H9 (cell line): ENCODE data around the gene MT1M. TPM values are rescaled to one million over a fixed set of nuclear protein-coding genes. Genes with fewer than 3 reads are reported as not detected.
A peak's percentile ranks its signal among the peaks of the same experiment; 100 is the strongest.

Experiments used
- DNase-seq: peaks from one replicate; pipeline ENCODE4 v3.0.0-alpha.2; 2017
- H2AFZ ChIP-seq: one replicate; pipeline ENCODE4 v1.6.1; 2013; ENCODE audit warnings: mild to moderate bottlenecking, low read length, control low read depth, moderate library complexity
- H2AK5ac ChIP-seq: 2 replicates; pipeline ENCODE4 v1.6.1; 2013; ENCODE audit warnings: low read length, control low read depth, mixed read lengths; ENCODE audit not compliant: insufficient read length
- H2BK120ac ChIP-seq: one replicate; pipeline ENCODE4 v1.6.1; 2013; ENCODE audit warnings: low read depth, mild to moderate bottlenecking, low read length, control low read depth, inconsistent platforms; ENCODE audit not compliant: poor library complexity, severe bottlenecking
- H2BK12ac ChIP-seq: 2 replicates; pipeline ENCODE4 v1.6.1; 2013; ENCODE audit warnings: low read length, control low read depth, mixed read lengths, low read depth; ENCODE audit not compliant: insufficient read length
- H2BK15ac ChIP-seq: 2 replicates; pipeline ENCODE4 v1.6.1; 2013; ENCODE audit warnings: low read depth, low read length, control low read depth
- H2BK20ac ChIP-seq: one replicate; pipeline ENCODE4 v1.6.1; 2013; ENCODE audit warnings: low read depth, mild to moderate bottlenecking, low read length, control low read depth, inconsistent platforms; ENCODE audit not compliant: poor library complexity, severe bottlenecking
- H2BK5ac ChIP-seq: 2 replicates; pipeline ENCODE4 v1.6.1; 2013; ENCODE audit warnings: low read length, control low read depth, mixed read lengths; ENCODE audit not compliant: insufficient read length
- H3K14ac ChIP-seq: 2 replicates; pipeline ENCODE4 v1.6.1; 2013; ENCODE audit warnings: low read length, control low read depth; ENCODE audit not compliant: insufficient read depth
- H3K18ac ChIP-seq: 2 replicates; pipeline ENCODE4 v1.6.1; 2013; ENCODE audit warnings: low read depth, mild to moderate bottlenecking, mixed read lengths, low read length, control low read depth; ENCODE audit not compliant: insufficient read length
- H3K23ac ChIP-seq: 2 replicates; pipeline ENCODE4 v1.6.1; 2013; ENCODE audit warnings: low read length, control low read depth, mixed read lengths, low read depth; ENCODE audit not compliant: insufficient read length
- H3K23me2 ChIP-seq: 2 replicates; pipeline ENCODE4 v1.6.1; 2013; ENCODE audit warnings: low read depth, mild to moderate bottlenecking, mixed read lengths, low read length, control low read depth; ENCODE audit not compliant: insufficient read length, poor library complexity, severe bottlenecking
- H3K27ac ChIP-seq: 2 replicates; pipeline ENCODE4 v1.5.1; 2013; ENCODE audit warnings: low read length, control low read depth, mixed read lengths, low read depth; ENCODE audit not compliant: insufficient read length
- H3K27me3 ChIP-seq: 2 replicates; pipeline ENCODE4 v1.6.1; 2013; ENCODE audit warnings: low read length, control low read depth, inconsistent platforms; ENCODE audit not compliant: insufficient read depth
- H3K4ac ChIP-seq: 2 replicates; pipeline ENCODE4 v1.6.1; 2013; ENCODE audit warnings: low read depth, mild to moderate bottlenecking, control low read depth, inconsistent platforms, low read length, moderate library complexity
- H3K4me1 ChIP-seq: 2 replicates; pipeline ENCODE4 v1.6.1; 2013; ENCODE audit warnings: low read length, control low read depth, inconsistent platforms; ENCODE audit not compliant: insufficient read depth
- H3K4me2 ChIP-seq: 2 replicates; pipeline ENCODE4 v1.6.1; 2013; ENCODE audit warnings: low read length, control low read depth, mixed read lengths; ENCODE audit not compliant: insufficient read length, insufficient read depth
- H3K56ac ChIP-seq: 2 replicates; pipeline ENCODE4 v1.6.1; 2013; ENCODE audit warnings: low read depth, mild to moderate bottlenecking, mixed read lengths, low read length, control low read depth; ENCODE audit not compliant: insufficient read length
- H3K79me1 ChIP-seq: 2 replicates; pipeline ENCODE4 v1.6.1; 2013; ENCODE audit warnings: low read depth, mild to moderate bottlenecking, moderate library complexity, low read length, control low read depth, inconsistent platforms; ENCODE audit not compliant: insufficient read depth, poor library complexity, severe bottlenecking
- H3K79me2 ChIP-seq: 2 replicates; pipeline ENCODE4 v1.6.1; 2013; ENCODE audit warnings: low read length, control low read depth, inconsistent platforms; ENCODE audit not compliant: insufficient read depth
- H3K9ac ChIP-seq: 2 replicates; pipeline ENCODE4 v1.6.1; 2013; ENCODE audit warnings: low read length, control low read depth, mixed read lengths; ENCODE audit not compliant: insufficient read length; ENCODE audit errors: extremely low read depth
- H3K9me3 ChIP-seq: one replicate; pipeline ENCODE4 v1.6.1; 2013; ENCODE audit warnings: low read depth, low read length, inconsistent platforms; ENCODE audit not compliant: control insufficient read depth
- H3T11ph ChIP-seq: one replicate; pipeline ENCODE4 v1.6.1; 2013; ENCODE audit warnings: mild to moderate bottlenecking, low read length, control low read depth, inconsistent platforms
- H4K20me1 ChIP-seq: one replicate; pipeline ENCODE4 v1.6.1; 2013; ENCODE audit not compliant: control insufficient read depth, insufficient read length, insufficient read depth
- H4K5ac ChIP-seq: 2 replicates; pipeline ENCODE4 v1.6.1; 2013; ENCODE audit warnings: low read depth, mild to moderate bottlenecking, mixed read lengths, low read length, control low read depth; ENCODE audit not compliant: insufficient read length
- H4K8ac ChIP-seq: replicated peaks from 2 replicates; pipeline ENCODE4 v1.6.1; 2013; ENCODE audit warnings: low read length, control low read depth, mixed read lengths, low read depth; ENCODE audit not compliant: insufficient read length
- H4K91ac ChIP-seq: 2 replicates; pipeline ENCODE4 v1.6.1; 2013; ENCODE audit warnings: low read depth, mild to moderate bottlenecking, moderate library complexity, mixed read lengths, low read length, control low read depth; ENCODE audit not compliant: insufficient read length
- H3K27ac Mint-ChIP-seq, 3 experiments: 2 replicates in 2 of 3; 3 replicates in 1 of 3; pipeline ENCODE4 v1.8.0; 2020 to 2021; ENCODE audit warnings: mixed read lengths in 3 of 3, mild to moderate bottlenecking in 1 of 3, moderate library complexity in 1 of 3
- H3K27me3 Mint-ChIP-seq: 2 replicates; pipeline ENCODE4 v1.8.0; 2021; ENCODE audit warnings: low read depth, mild to moderate bottlenecking, moderate library complexity, mixed read lengths
- H3K36me3 Mint-ChIP-seq, 3 experiments: 2 replicates in 2 of 3; 3 replicates in 1 of 3; pipeline ENCODE4 v1.8.0; 2020 to 2021; ENCODE audit warnings: low read depth in 3 of 3, mixed read lengths in 3 of 3; ENCODE audit not compliant: insufficient read depth in 1 of 3
- H3K4me1 Mint-ChIP-seq, 2 experiments: 2 replicates each; pipeline ENCODE4 v1.8.0; 2020; ENCODE audit warnings: mixed read lengths in 2 of 2
- H3K4me3 Mint-ChIP-seq, 2 experiments: 2 replicates in 1 of 2; 3 replicates in 1 of 2; pipeline ENCODE4 v1.8.0; 2020 to 2021; ENCODE audit warnings: mild to moderate bottlenecking in 2 of 2, mixed read lengths in 2 of 2, moderate library complexity in 1 of 2
- H3K9me3 Mint-ChIP-seq, 2 experiments: 2 replicates in 1 of 2; 3 replicates in 1 of 2; pipeline ENCODE4 v1.8.0; 2020; ENCODE audit warnings: mild to moderate bottlenecking in 2 of 2, mixed read lengths in 2 of 2, moderate library complexity in 1 of 2
- CTCF ChIP-seq: fragments of 200-600 bp; sonication (generic); conservative IDR thresholded peaks from 3 replicates; pipeline ENCODE4 v1.8.0; 2021; ENCODE audit warnings: antibody characterized with exemption, mild to moderate bottlenecking
- WGBS: extraction: QIAGEN DNeasy Blood & Tissue Kit; methylation state at CpG from one replicate; pipeline ENCODE4 v1.1.7; 2013; ENCODE audit warnings: missing lambda C conversion rate, low lambda C conversion rate, mixed read lengths; ENCODE audit not compliant: insufficient read length; ENCODE audit errors: extremely low coverage; 5-methylcytosine and 5-hydroxymethylcytosine counted together
- total RNA-seq: library from RNA; stranded (reverse); gene quantifications from 2 replicates; pipeline ENCODE4 v1.2.1, GENCODE V29; 2021

The MT1M gene
- total RNA-seq, 1 experiment from 2014 or later = 1.4 TPM

- H3K36me3 Mint-ChIP-seq = no peaks in the 10 kb centered on the region; a peak in 1 of 7 replicates
- no peak overlapping the region for H4K91ac ChIP-seq
- no peaks in the 10 kb centered on the region for H3K79me2 ChIP-seq
- no peaks in the 10 kb centered on the region for H3K9me3 ChIP-seq
- H4K20me1 ChIP-seq = no peaks in the 10 kb centered on the region
- H3K23ac ChIP-seq = no peak overlapping the region
- H2AK5ac ChIP-seq = no peak overlapping the region
- H3K9me3 Mint-ChIP-seq = peaks cover 0 to 12% of the 10 kb centered on the region in 2 experiments; a peak in 2 of 5 replicates
- H3K27me3 ChIP-seq = peaks cover 99% of the 10 kb centered on the region
- no peak overlapping the region for H2BK120ac ChIP-seq
- TF ChIP-seq CTCF = no peak
- no peak overlapping the region for H3K56ac ChIP-seq
- H3K4me2 ChIP-seq = peak overlapping the region; percentile 60
- no peak overlapping the region for H2AFZ ChIP-seq
- no peak overlapping the region for H3K27ac Mint-ChIP-seq
- no peak overlapping the region for H2BK20ac ChIP-seq
- WGBS = no CpG with 5 or more reads among the region's 47 CpGs
- peaks cover 13% of the 10 kb centered on the region for H3K23me2 ChIP-seq
- H3K14ac ChIP-seq = no peak overlapping the region
- H4K5ac ChIP-seq = no peak overlapping the region
- no peak overlapping the region for H2BK12ac ChIP-seq
- H2BK5ac ChIP-seq = no peak overlapping the region
- H3K4me1 Mint-ChIP-seq = peaks cover 18 to 36% of the 10 kb centered on the region in 2 experiments
- H3K27me3 Mint-ChIP-seq = peaks cover 100% of the 10 kb centered on the region
- no peak overlapping the region for H4K8ac ChIP-seq
- H3K4me3 Mint-ChIP-seq = peak overlapping the region; percentile 43 to 81
- H3K27ac ChIP-seq = no peak overlapping the region
- H3T11ph ChIP-seq = no peak overlapping the region
- DNase-seq = peak; percentile 40
- H3K18ac ChIP-seq = no peak overlapping the region
- H3K79me1 ChIP-seq = no peaks in the 10 kb centered on the region
- no peaks in the 10 kb centered on the region for H3K4me1 ChIP-seq
- no peak overlapping the region for H3K9ac ChIP-seq
- no peak overlapping the region for H3K4ac ChIP-seq
- H2BK15ac ChIP-seq = no peak overlapping the region
Measured at GRCh38 chr16:56634715-56635440, 2.4 kb downstream of the MT1M start.
